BE2C (cell line): ENCODE data around the gene FAM180B.
"Not testable (repeated sequence)": the region's sequence is repeated elsewhere in the genome, so short reads cannot be mapped to it uniquely, and the experiment has no call there.

Experiments used
- DNase-seq: peaks from one replicate; pipeline ENCODE4 v3.0.0-alpha.2; 2020
- H3K27me3 ChIP-seq: fragments of 250-450 bp; sonication (Bioruptor Pico); 2 replicates; pipeline ENCODE4 v1.5.1; 2020; ENCODE audit warnings: mild to moderate bottlenecking
- H3K36me3 ChIP-seq: fragments of 250-450 bp; sonication (Bioruptor Pico); 2 replicates; pipeline ENCODE4 v1.5.1; 2020; ENCODE audit warnings: mild to moderate bottlenecking
- H3K4me1 ChIP-seq: fragments of 250-450 bp; sonication (Bioruptor Pico); 2 replicates; pipeline ENCODE4 v1.5.1; 2020
- H3K4me3 ChIP-seq: 2 replicates; pipeline ENCODE4 v1.5.1; 2011; ENCODE audit warnings: low read depth, low read length
- H3K9me3 ChIP-seq: fragments of 250-450 bp; sonication (Bioruptor Pico); 2 replicates; pipeline ENCODE4 v1.5.1; 2020
- CTCF ChIP-seq: IDR thresholded peaks from 2 replicates; pipeline ENCODE4 v1.5.1; 2012; ENCODE audit warnings: mild to moderate bottlenecking, low read depth, low read length

Gene FAM180B

GRCh38 chr11:47616726-47617416 is 30.4 kb downstream of the FAM180B start:
- H3K9me3 ChIP-seq, result no peaks in the 10 kb centered on the region
- no peak overlapping the region for H3K4me3 ChIP-seq
- H3K4me1 ChIP-seq, result no peaks in the 10 kb centered on the region
- TF ChIP-seq CTCF, result peak; percentile 85
- peak; percentile 52 for DNase-seq
- peaks cover 1% of the 10 kb centered on the region; the same call in 1 of the 2 replicates for H3K36me3 ChIP-seq
- H3K27me3 ChIP-seq, result no peaks in the 10 kb centered on the region

- no peak for DNase-seq
- Histone ChIP-seq H3K9me3 (no peaks in the 10 kb centered on the region), H3K4me1 (no peaks in the 10 kb centered on the region), H3K27me3 (no peaks in the 10 kb centered on the region), H3K4me3 (no peak overlapping the region), H3K36me3 (peaks cover 2% of the 10 kb centered on the region; the same call in 1 of the 2 replicates)
- TF ChIP-seq CTCF, result no peak
These were observed 30.9 kb downstream of the FAM180B start for GRCh38 chr11:47617417-47617809.

GRCh38 chr11:47620836-47621378 is 34.4 kb downstream of the FAM180B start:
- no peak for DNase-seq
- H3K4me1 ChIP-seq, result no peaks in the 10 kb centered on the region
- no peaks in the 10 kb centered on the region for H3K27me3 ChIP-seq
- H3K36me3 ChIP-seq, result peaks cover 18% of the 10 kb centered on the region
- H3K9me3 ChIP-seq, result no peaks in the 10 kb centered on the region
- no peak overlapping the region for H3K4me3 ChIP-seq
- TF ChIP-seq CTCF, result no peak

GRCh38 chr11:47626234-47626633 is 39.8 kb downstream of the FAM180B start:
- peaks cover 33% of the 10 kb centered on the region for H3K36me3 ChIP-seq
- no peak overlapping the region for H3K4me3 ChIP-seq
- no peak for TF ChIP-seq CTCF
- DNase-seq, result no peak
- H3K9me3 ChIP-seq, result no peaks in the 10 kb centered on the region
- H3K27me3 ChIP-seq, result no peaks in the 10 kb centered on the region
- no peaks in the 10 kb centered on the region for H3K4me1 ChIP-seq

- no peak overlapping the region for H3K4me3 ChIP-seq
- H3K27me3 ChIP-seq, result no peaks in the 10 kb centered on the region
- TF ChIP-seq CTCF, result no peak
- DNase-seq, result no peak
- no peaks in the 10 kb centered on the region for H3K4me1 ChIP-seq
- H3K36me3 ChIP-seq, result peaks cover 29% of the 10 kb centered on the region
- no peaks in the 10 kb centered on the region for H3K9me3 ChIP-seq
These were observed 41.5 kb downstream of the FAM180B start for GRCh38 chr11:47628026-47628425.

GRCh38 chr11:47631473-47631872 is 45.0 kb downstream of the FAM180B start:
- H3K4me1 ChIP-seq, result no peaks in the 10 kb centered on the region
- TF ChIP-seq CTCF, result no peak
- DNase-seq, result no peak
- H3K4me3 ChIP-seq, result no peak overlapping the region
- H3K27me3 ChIP-seq, result no peaks in the 10 kb centered on the region
- peaks cover 17% of the 10 kb centered on the region for H3K36me3 ChIP-seq
- no peaks in the 10 kb centered on the region for H3K9me3 ChIP-seq

GRCh38 chr11:47636331-47636730 is 49.9 kb downstream of the FAM180B start:
- H3K4me1 ChIP-seq, H3K9me3 ChIP-seq, DNase-seq, H3K27me3 ChIP-seq, H3K4me3 ChIP-seq: not testable (repeated sequence)
- peaks cover 15% of the 10 kb centered on the region for H3K36me3 ChIP-seq
